ENCODE results near the gene RTN4R. TPM values are rescaled to one million over a fixed set of nuclear protein-coding genes. Genes with fewer than 3 reads are reported as not detected.
A peak's percentile ranks its signal among the peaks of the same experiment; 100 is the strongest.

The RTN4R gene
- total and polyA plus RNA-seq, 9 of the 15 experiments (the other 6 are each of a cell fraction or from before 2014, with no cell fraction given) = 0.04 to 2.8 (median 1.4) TPM; not detected in 3

GRCh38 chr22:20208713-20209310, 59.3 kb downstream of the RTN4R start (continued):
- no peak for TF ChIP-seq ZBTB5 (IDR thresholded peaks at IDR 0.05)
- peak; percentile 29; the same call in 1 of the 2 replicates for TF ChIP-seq CAMTA2 (CRISPR knock-in tag; conservative IDR thresholded peaks at IDR 0.05)
- TF ChIP-seq ZHX1 (conservative IDR thresholded peaks at IDR 0.05; ENCODE audit: low read length) = no peak
- no peak for TF ChIP-seq NFIX (CRISPR knock-in tag; IDR thresholded peaks at IDR 0.05; ENCODE audit: low read depth)
- no peak for TF ChIP-seq TAL1 (IDR thresholded peaks at IDR 0.05)
- TF ChIP-seq RUNX1 (IDR thresholded peaks at IDR 0.05; ENCODE audit: low read depth) = no peak
- TF ChIP-seq ZNF277 (CRISPR knock-in tag; IDR thresholded peaks at IDR 0.05; ENCODE audit: borderline replicate concordance) = no peak
- TF ChIP-seq ZNF212 (CRISPR knock-in tag; IDR thresholded peaks at IDR 0.05) = no peak
- TF ChIP-seq MNT (conservative IDR thresholded peaks at IDR 0.05) = no peak
- no peak for TF ChIP-seq HNRNPUL1 (IDR thresholded peaks at IDR 0.05; ENCODE audit: low read length)
- TF ChIP-seq L3MBTL2 (IDR thresholded peaks at IDR 0.05) = no peak
- no peak for TF ChIP-seq RFX7 (CRISPR knock-in tag; IDR thresholded peaks at IDR 0.05)
- no peak for TF ChIP-seq HNRNPLL (IDR thresholded peaks at IDR 0.05; ENCODE audit: low read depth, low read length, poor library complexity, severe bottlenecking)
- no peak for TF ChIP-seq HEY1 (CRISPR knock-in tag; IDR thresholded peaks at IDR 0.05; ENCODE audit: borderline replicate concordance)
- TF ChIP-seq MIER1 (IDR thresholded peaks at IDR 0.05; ENCODE audit: low read depth) = no peak
- no peak for TF ChIP-seq FOXK2 (conservative IDR thresholded peaks at IDR 0.05 in 1 of 2, IDR thresholded peaks at IDR 0.05 in 1 of 2; ENCODE audit: low read depth in 2 of 2)
- TF ChIP-seq HMGN3 (IDR thresholded peaks at IDR 0.05; ENCODE audit: borderline replicate concordance, extremely low read depth, insufficient read length, low read depth, low read length) = peak; percentile 23
- TF ChIP-seq RBFOX2 (IDR thresholded peaks at IDR 0.05; ENCODE audit: low read depth, low read length) = peak; percentile 26; the same call in 1 of the 2 replicates
- no peak for TF ChIP-seq TAF9B (IDR thresholded peaks at IDR 0.05; ENCODE audit: partially characterized antibody)
- TF ChIP-seq RBM14 (IDR thresholded peaks at IDR 0.05; ENCODE audit: borderline replicate concordance, insufficient read depth, low read depth, low read length) = 0 out of 2 replicates have a peak, but pooled peaks have one; percentile 62
- 0 out of 2 replicates have a peak, but pooled peaks have one; percentile 59 for TF ChIP-seq TCF7 (IDR thresholded peaks at IDR 0.05; ENCODE audit: borderline replicate concordance)

All from K562 (cell line).